Thyroid gland (tissue), 4 donors: ENCODE data around the gene TBRG1.

Experiments
- CTCF ChIP-seq, 6 experiments: fragments of 200-600 bp in 3 of 6; fragments of 450-650 bp in 3 of 6; sonication (generic) in 3 of 6; IDR thresholded peaks; one replicate each; pipeline ENCODE4 v1.5.1; 2016 to 2019; ENCODE audit warnings: antibody characterized with exemption in 6 of 6, mild to moderate bottlenecking in 2 of 6, inconsistent platforms in 1 of 6, moderate library complexity in 1 of 6
- POLR2A ChIP-seq, 2 donors: fragments of 450-650 bp; IDR thresholded peaks; one replicate each; pipeline ENCODE4 v1.6.1; 2017; ENCODE audit warnings: antibody characterized with exemption in 2 of 2, mild to moderate bottlenecking in 2 of 2, moderate library complexity in 1 of 2

GRCh38 chr11:124591430-124591829, 31.2 kb upstream of the TBRG1 start:
- TF ChIP-seq CTCF (IDR thresholded peaks at IDR 0.05) = no peak
- no peak for TF ChIP-seq POLR2A (IDR thresholded peaks at IDR 0.05)
